K562 (cell line): Measurements from ENCODE around the gene KRTAP19-7.

Experiments used
- ATF1 ChIP-seq, 2 experiments: fragments of 450-650 bp in 1 of 2; IDR thresholded peaks; 2 replicates each; pipeline ENCODE4 v1.6.1; 2016; ENCODE audit warnings: missing compliant biosample characterization in 1 of 2, missing genetic modification characterization in 1 of 2
- CTCF ChIP-seq, 3 experiments: IDR thresholded peaks in 2 of 3; conservative IDR thresholded peaks in 1 of 3; 2 replicates each; pipeline ENCODE4 v1.5.1; 2011 to 2012; ENCODE audit warnings: low read length in 3 of 3, mild to moderate bottlenecking in 3 of 3, control low read depth in 2 of 3, improper control_type of control experiment in 1 of 3, inconsistent platforms in 1 of 3, low read depth in 1 of 3, mixed read lengths in 1 of 3, moderate library complexity in 1 of 3; ENCODE audit not compliant: insufficient read depth in 2 of 3
- E2F1 ChIP-seq: sonication (generic); formaldehyde crosslinking; IDR thresholded peaks from 2 replicates; pipeline ENCODE4 v1.8.1; 2023; ENCODE audit warnings: mild to moderate bottlenecking, missing genetic modification reagents, moderate library complexity
- ESRRA ChIP-seq: fragments of 450-650 bp; IDR thresholded peaks from 2 replicates; pipeline ENCODE4 v1.6.1; 2014; ENCODE audit warnings: low read depth, mild to moderate bottlenecking, moderate library complexity, borderline replicate concordance
- MEF2A ChIP-seq: IDR thresholded peaks from 2 replicates; pipeline ENCODE4 v1.6.1; 2011; ENCODE audit warnings: low read depth, mild to moderate bottlenecking, low read length, moderate library complexity; ENCODE audit not compliant: control insufficient read depth
- MXI1 ChIP-seq: IDR thresholded peaks from 2 replicates; pipeline ENCODE4 v1.6.1; 2011; ENCODE audit warnings: low read depth, mild to moderate bottlenecking, improper control_type of control experiment, low read length
- NFIC ChIP-seq: fragments of 450-650 bp; IDR thresholded peaks from 2 replicates; pipeline ENCODE4 v1.6.1; 2017; ENCODE audit warnings: mild to moderate bottlenecking, inconsistent platforms
- POLR2AphosphoS5 ChIP-seq: IDR thresholded peaks from 2 replicates; pipeline ENCODE4 v1.6.1; 2011; ENCODE audit warnings: mild to moderate bottlenecking, low read depth, low read length, moderate library complexity; ENCODE audit not compliant: control insufficient read depth, insufficient read depth
- STAT5B ChIP-seq: fragments of 250-450 bp; sonication (Bioruptor Pico); IDR thresholded peaks from 2 replicates; pipeline ENCODE4 v1.8.0; 2021; ENCODE audit warnings: mild to moderate bottlenecking, inconsistent platforms

GRCh38 chr21:30555095-30555494, 6.0 kb downstream of the KRTAP19-7 start:
- TF ChIP-seq CTCF (IDR thresholded peaks at IDR 0.05 in 2 of 3, conservative IDR thresholded peaks at IDR 0.05 in 1 of 3; ENCODE audit: insufficient read depth in 2 of 3, low read depth in 1 of 3, low read length in 3 of 3) (no peak), POLR2AphosphoS5 (no peak), ATF1 (CRISPR knock-in tag; IDR thresholded peaks at IDR 0.05) (no peak), ATF1 (tag; IDR thresholded peaks at IDR 0.05) (no peak), STAT5B (CRISPR knock-in tag) (no peak), MXI1 (no peak), ESRRA (no peak), NFIC (no peak), MEF2A (no peak), E2F1 (no peak)
